Measurements from ENCODE around the gene HIBCH.
"Not testable (repeated sequence)": the region's sequence is repeated elsewhere in the genome, so short reads cannot be mapped to it uniquely, and the experiment has no call there.

Gene HIBCH

DNA sequence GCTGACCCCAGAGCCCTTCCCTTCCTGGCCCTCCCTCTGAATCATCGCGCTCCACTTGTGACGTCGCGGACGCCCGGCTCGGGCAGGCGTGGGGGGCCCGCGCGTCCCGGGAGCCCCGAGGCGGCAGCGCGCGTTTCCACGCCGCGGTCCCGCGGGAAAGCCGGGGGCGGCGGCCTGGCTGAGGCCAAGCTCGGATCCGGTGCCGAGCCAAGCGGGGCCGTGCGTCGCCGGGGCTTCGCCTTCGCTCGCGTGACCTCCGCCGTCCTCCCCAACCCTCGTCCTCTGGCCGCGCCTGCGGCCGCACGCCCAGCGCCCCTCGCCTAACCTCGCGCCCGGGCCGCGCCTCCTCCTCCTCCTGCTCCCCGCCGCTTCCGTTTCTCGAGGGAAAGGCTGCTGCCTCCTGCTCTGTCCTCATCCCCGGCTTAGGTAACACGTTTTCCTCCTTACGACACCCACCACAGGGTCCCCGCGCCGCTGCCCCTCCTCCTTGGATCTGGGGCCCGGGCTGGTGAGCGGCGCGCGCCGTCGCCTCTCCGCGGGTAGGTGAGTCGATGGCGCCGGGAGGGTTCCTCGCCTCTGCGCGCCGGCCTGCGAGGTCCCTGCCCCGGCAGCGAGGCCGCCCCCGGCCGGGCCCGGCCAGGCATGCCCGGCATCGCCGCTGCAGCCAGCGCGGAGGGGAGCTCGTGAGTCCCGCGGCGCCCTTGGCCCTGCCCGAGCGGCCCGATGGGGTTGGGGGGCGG, 24.1 kb upstream of the HIBCH start, which contains the start of gene INPP1:
Gene INPP1, plus strand, starts transcription at position 54 of the 740 bp plus-strand sequence. CDS start 16,514 bp downstream, outside the sequence.
- DNase-seq (ENCODE audit: low read depth, low spot score) = no peak
- peak within 1 kb of the TSS; percentile 79 for H3K27ac ChIP-seq

DNA sequence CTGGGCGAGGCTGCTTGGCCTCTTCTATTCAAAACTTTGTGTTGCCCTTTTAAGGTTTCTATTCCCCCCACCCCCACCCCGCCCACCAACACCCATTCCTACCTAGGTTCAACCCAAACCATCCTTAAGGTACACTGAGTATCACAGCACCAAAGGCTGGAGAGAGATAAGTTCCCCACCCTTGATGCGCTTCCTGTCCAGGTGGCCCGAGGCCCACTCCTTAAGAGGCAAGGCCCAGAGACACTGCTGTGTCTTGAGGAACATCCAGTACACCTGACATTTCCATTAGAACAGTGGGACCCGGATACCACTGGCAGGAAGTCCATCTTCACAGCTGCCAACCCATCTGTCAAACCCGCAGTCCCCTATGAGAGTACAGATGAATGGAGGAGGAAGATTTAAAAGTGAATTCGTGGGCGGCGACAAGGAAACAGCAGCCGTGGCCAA, 23.5 kb upstream of the HIBCH start:
- H3K27ac ChIP-seq = peak overlapping the region; percentile 79
- DNase-seq (ENCODE audit: low read depth, low spot score) = no peak

DNA sequence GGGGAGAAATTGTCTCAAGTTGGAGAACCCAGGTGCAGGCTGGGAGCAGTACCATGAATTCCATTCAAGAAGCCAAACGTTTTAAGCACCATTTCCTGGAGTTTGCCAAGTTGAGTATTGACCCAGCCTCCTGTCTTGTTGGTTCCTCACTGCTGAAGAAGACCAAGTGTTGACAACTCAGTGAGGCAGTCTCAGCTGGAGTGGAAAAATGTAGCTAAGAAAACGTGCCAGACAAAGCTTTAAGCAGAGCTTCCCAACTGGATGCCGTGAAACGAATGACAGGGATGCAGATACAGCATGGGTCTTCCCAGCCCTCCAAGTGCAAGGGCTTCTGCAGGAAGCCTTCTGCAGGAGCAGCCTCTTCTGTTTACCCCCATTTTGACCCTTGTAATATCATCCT, 23.0 kb upstream of the HIBCH start:
- H3K27ac ChIP-seq = peak overlapping the region; percentile 79
- DNase-seq (ENCODE audit: low read depth, low spot score) = no peak

DNA sequence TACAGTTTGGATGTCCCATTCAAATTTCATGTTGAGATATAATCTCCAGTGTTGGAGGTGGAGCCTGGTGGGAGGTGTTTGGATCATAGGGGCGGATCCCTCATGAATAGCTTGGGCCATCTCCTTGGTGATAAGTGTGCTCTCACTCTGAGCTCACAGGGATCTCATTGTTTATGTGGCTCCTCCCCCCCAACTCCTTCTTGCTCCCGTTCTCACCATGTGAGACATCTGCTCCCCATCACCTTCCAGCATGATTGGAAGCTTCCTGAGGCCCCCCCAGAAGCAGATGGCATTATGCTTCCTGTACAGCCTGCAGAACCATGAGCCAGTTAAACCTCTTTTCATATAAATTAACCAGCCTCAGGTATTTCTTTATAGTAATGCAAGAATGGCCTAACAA, 20.7 kb upstream of the HIBCH start:
- DNase-seq (ENCODE audit: low read depth, low spot score) = no peak
- no peak overlapping the region for H3K27ac ChIP-seq

DNA sequence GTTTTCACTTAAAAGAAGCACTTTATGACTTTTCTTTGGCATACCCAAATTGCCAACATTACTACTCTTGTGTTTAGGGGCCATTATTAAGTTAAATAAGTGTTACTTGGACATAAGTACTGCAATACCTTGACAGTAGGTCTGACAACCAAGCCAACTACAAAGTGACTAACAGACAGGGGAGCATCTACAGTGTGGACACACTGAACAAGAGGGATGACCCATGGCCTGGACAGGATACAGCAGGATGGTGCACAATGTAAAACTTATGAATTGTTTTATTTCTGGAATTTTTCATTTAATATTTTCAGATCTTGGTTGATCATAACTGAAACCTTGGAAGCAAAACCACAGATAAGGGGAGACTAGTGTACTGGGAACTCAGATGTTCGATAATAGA, 19.8 kb upstream of the HIBCH start:
- no peak for DNase-seq (ENCODE audit: low read depth, low spot score)
- H3K27ac ChIP-seq = no peak overlapping the region

DNA sequence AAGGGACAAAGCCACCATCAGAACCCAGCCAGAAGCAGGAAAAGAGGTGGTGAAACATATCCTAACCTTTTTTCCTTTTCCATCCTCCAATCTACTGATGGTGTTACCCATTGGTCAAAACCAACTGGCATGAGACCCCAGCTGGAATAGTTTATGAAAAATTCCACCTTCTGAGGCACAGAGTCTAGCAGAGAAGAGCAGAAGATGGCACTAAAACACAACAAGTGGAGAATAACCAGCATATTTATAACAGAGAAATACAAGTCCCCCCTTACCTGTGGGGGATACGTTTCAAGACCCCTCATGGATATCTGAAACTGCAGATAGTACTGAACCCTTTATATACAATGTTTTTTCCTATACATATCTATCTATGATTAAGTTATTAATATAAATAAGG, 18.8 kb upstream of the HIBCH start:
- no peak for DNase-seq (ENCODE audit: low read depth, low spot score)

DNA sequence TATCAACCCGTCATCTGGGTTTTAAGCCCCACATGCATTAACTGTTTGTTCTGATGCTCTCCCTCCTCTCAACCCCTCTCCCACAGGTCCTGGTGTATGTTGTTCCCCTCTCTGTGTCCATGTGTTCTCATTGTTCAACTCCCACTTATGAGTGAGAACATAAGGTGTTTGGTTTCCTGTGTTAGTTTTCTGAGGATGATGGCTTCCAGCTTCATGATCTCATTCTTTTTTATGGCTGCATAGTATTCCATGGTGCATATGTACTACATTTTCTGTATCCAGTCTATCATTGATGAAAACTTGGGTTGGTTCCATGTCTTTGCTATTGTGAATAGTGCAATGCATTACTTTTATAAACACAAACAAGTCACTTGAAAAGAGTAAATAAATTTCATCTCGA, 16.8 kb upstream of the HIBCH start:
- H3K27ac ChIP-seq = no peak overlapping the region
- DNase-seq (ENCODE audit: low read depth, low spot score) = no peak

More for the DNA sequence above, 18.8 kb upstream of the HIBCH start:
- no peak overlapping the region for H3K27ac ChIP-seq

DNA sequence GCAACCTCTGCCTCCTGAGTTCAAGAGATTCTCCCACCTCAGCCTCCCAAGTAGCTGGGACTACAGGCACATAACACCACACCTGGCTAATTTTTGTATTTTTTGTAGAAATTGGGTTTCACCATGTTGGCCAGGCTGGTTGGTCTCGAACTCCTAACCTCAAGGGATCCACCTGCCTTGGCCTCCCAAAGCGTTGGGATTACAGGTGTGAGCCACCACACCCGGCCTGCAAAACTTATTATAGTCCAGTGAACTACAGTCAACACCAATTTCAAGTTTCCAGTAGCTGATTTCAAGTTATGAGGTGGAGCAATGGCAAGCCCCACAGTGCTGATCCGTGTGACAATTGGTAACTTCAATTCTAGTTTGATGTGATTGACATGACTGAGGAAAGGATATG, 16.0 kb upstream of the HIBCH start:
- not testable (repeated sequence) for H3K27ac ChIP-seq; DNase-seq (ENCODE audit: low read depth, low spot score)

DNA sequence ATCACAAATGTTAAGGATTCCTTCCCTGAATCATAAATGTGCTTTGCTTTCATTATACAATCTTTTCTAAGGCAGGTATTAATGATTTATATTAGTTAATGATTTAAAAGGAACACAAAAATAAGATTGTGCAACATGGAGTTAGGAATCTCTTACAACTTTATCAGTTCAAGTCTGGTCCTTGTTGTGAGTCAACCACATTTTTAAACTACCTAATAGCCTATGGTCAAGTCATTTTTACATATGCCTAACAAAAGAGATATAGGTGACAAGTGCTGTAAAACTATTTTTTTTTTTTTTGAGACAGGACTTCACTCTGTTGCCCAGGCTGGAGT, 15.6 kb upstream of the HIBCH start:
- no peak for DNase-seq (ENCODE audit: low read depth, low spot score)
- H3K27ac ChIP-seq = no peak overlapping the region

DNA sequence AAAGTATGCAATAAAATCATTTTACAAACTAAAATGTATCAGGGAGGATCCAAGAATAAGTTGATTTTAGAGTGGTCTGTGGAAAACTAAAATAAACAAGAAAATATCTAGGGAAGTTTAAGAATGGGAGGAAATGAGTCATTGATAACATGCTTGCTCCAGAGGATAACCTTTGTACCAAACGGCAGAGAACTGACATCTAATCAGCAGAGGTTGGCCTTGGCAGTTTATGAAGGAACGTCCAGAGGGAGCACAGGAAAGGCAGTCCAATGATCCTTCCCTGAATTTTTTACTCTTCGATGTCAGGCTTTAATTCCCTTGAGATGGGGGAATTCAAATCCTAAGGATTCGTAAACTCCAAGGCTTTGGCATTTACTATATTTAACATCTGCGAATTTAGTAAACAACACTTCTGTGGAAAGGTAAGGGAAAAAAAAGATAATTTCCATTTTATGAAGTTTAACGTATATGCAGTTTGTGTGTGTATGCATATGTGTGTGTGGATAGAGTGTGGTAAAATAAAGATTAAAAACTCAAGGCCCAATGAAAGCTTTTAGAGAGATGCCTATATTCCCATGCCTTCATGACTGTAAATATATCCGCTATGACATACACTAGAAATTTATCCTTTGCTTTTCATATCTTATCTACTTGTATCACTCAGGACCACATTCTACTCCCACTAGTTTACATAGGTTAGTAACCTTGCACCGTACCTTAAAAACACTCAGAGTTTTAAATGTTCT, 15.0 kb upstream of the HIBCH start:
- no peak overlapping the region for H3K27ac ChIP-seq
- DNase-seq (ENCODE audit: low read depth, low spot score) = no peak

DNA sequence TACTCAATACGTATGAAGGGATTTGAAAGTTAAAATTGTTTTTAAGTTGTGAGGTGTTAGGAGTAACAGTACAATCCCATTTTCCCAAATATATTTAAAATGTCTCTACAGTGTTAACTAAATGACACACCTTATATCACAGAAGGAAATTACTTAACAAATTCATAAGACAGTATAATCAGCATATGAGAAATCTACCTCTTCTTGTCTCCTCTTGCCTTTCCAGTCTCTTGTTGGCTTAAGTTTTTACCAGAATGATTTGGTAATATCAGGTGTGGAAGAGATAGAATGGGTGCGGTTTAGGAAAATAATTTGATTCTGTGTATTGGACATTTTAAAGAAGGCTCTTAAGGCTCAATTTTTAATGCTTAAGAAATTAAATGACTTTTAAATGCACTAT, 14.3 kb upstream of the HIBCH start:
- DNase-seq (ENCODE audit: low read depth, low spot score) = no peak
- no peak overlapping the region for H3K27ac ChIP-seq

DNA sequence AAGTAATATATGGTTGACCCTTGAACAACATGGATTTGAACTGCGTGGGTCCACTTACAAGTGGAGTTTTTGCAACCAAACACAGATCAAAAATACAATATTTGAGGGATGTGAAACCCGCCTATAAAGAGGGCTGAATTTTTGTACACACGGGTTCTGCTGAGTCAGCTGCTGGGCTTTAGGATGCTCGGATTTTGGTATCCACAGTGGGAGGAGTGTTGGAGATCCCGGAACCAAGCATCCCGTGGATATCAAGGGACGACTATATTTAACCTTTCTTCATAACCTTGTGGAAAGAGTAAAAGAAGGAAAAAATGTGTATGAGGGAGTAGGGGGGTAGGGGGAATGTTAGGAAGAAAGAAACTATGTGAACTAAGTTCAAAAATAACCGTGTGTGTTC, 13.8 kb upstream of the HIBCH start:
- H3K27ac ChIP-seq = no peak overlapping the region

DNA sequence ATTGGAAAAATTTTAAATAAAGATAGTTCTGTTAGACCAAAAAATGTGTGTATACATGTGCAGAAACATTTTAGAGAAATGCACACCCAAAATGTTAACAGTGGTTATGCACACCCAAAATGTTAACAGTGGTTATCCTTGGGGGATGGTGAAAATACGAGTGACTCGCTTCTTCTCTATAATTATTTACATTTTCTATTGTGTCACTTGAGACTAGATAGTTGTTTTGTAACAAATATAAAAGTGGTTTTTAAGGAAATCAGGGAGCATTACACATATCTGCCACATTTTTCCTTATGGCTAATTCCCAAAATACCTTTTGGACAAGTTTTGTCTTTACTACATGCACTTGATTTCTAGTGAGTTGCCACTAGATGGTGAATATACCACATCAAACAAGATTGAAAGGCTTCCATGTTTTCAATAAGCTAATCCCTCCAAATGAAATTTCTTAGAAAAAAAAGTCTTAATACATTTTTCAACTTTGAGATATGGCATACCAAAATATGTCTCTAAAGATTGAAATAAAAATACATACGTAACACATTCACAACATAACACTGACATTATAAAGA, 9.0 kb upstream of the HIBCH start:
- no peak overlapping the region for H3K27ac ChIP-seq
- DNase-seq (ENCODE audit: low read depth, low spot score) = no peak

More for the DNA sequence above, 13.8 kb upstream of the HIBCH start:
- no peak for DNase-seq (ENCODE audit: low read depth, low spot score)

DNA sequence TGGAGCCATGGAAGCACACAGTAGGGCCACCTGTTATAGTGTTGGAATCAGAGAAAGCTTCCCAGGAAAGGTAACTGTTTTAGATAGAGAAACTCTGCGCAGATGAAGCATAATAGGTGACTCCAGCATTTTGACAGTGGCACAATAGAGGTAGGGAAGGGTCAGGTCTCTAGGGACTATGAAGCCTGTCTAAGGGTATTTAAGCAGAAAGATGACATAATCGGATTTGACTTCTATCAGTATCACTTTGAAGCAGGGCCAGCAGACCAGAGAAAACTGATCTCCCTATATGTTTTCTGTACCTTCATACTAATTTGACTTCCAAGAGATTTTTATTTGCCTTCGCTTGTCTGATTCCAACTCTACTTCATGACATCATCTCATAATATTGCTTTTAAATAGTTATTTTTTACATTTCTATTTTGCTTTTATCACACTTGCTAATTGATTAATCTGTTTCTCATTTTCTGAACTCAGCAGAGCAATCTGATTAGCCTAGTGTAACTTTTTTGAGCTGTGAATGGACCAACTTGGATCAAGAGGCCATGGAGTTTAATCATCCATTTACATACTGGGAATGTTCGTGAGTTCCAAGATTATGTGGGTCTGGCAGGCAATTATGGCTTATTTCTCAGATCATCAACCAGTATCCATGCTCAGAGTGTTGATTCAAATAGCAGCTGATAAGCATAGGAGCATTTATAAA, 8.4 kb upstream of the HIBCH start:
- no peak for DNase-seq (ENCODE audit: low read depth, low spot score)
- no peak overlapping the region for H3K27ac ChIP-seq

DNA sequence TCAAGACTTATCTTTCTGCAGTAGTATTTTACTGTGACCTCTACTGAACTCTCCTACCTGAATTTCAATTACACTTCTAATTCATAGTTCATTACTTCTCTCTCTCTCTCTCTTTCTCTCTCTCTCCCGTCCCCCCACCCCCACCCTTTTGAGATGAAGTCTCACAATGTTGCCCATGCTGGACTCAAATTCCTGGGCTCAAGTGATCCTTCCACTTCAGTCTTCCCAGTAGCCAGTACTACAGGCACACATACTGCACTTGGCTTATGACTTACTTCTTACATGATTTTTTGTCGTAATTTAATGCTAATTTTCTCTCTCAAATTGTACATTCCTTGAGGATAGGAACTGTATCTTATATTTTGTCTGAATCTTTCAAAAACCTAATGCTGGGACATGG, 6.0 kb upstream of the HIBCH start:
- no peak overlapping the region for H3K27ac ChIP-seq
- no peak for DNase-seq (ENCODE audit: low read depth, low spot score)

DNA sequence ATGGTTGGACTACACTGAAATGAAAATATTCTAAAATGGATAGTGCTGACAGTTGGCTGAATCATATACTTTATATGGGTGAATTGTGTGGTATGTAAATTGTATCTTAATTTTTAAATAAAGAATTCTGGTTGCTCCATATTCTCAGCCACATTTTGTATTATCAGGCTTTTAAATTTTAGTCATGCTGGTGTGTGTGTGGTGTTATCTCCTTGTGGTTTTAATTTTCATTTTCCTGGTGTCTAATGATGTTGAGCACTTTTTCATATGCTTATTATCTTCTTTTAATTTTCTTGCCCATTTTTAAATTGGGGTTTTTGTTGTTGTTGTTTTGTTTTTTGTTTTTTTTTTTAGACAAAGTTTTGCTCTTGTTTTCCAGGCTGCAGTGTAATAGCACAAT, 3.8 kb upstream of the HIBCH start:
- H3K27ac ChIP-seq = no peak overlapping the region
- DNase-seq (ENCODE audit: low read depth, low spot score) = no peak

DNA sequence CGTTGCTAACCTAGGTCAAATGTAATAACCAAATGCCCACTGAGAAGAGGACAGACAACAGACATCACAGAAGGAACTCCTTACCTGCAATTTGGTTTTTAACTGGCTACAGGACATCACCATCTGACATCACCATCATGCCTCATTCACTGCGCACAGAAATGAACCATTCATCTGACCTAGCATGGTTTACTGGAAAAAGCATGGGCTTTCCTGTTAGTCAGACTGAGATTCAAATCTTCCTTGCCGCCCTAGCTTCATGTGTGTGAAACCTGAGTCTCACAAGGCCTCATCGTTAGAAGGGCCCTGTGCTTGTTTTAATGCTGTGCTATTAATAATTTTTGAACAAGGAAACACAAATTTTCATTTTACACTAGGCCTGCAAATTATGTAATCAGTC, 1.1 kb upstream of the HIBCH start:
- no peak for DNase-seq (ENCODE audit: low read depth, low spot score)
- H3K27ac ChIP-seq = peak overlapping the region; percentile 55

DNA sequence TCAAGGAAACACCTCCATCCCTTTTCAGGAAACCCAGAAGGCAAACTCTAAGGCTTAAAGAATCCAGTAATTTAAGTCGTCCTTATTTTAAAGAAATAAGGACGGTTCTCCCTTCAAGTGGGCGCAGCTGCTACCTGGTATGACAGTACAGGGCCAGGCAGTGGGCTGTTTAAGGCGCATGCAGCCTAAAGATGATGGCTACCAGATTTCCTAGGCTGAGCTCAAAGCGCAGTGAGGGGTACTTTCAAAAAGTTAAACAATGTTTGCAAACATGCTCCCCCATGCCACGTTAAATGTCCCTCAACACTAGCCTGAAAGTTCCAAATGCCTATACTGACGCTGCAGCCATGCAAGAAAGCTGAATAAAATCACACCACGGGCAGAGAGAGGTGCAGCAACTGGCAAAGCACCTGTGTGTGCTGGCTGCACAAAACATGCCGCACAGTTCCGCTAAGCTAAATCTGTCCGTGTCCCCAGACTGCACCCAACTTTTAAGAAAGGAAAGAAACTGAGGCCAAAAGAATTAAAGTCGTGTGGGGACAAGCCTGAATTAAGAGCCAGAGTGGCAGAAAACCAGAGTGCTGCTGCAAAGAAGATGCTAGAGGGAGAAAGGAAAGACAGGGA, 583 bp downstream of the HIBCH start:
- peak overlapping the region; percentile 55 for H3K27ac ChIP-seq
- DNase-seq (ENCODE audit: low read depth, low spot score) = no peak

DNA sequence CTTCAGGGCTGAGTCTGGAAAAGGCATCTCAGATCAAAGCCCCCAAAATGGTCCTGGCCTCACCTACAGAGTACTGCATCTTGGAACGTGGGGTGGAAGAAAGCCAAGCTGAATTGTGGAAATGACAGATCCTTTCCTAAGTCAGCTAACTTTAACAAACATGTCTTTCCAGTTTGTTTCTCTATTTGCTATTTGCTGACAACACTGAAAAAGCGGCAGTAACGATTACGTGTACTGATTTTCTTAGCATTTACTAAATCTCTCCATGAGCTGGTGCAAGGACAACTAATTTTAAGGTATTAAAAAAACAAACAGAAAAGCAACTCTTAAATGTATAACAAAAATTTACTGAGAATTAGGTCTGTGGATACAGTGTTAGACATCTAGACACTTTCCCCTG, 1.1 kb downstream of the HIBCH start:
- H3K27ac ChIP-seq = peak overlapping the region; percentile 55
- DNase-seq (ENCODE audit: low read depth, low spot score) = no peak

DNA sequence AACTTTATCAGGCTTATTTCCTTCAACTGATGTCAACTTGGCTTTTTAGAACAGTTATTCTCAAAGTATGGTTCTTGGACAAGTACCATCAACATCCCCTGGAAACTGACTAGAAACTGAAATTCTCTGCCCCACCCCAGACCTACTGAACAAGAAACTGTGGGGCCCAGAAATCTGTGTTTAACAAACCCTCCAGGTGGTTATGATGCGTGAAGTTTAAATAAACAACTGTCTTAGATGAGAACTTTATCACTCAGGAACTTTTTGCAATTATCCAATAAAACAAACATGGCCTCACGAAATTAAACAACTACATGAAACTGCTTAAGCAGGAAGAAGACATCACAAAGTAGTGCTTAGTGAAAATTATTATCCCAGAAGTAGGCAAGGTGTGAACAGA, 4.4 kb downstream of the HIBCH start:
- no peak overlapping the region for H3K27ac ChIP-seq
- no peak for DNase-seq (ENCODE audit: low read depth, low spot score)
